ENCODE results near the gene PIGU.
"Not testable (repeated sequence)": the region's sequence is repeated elsewhere in the genome, so short reads cannot be mapped to it uniquely, and the experiment has no call there.

PIGU gene, protein sequence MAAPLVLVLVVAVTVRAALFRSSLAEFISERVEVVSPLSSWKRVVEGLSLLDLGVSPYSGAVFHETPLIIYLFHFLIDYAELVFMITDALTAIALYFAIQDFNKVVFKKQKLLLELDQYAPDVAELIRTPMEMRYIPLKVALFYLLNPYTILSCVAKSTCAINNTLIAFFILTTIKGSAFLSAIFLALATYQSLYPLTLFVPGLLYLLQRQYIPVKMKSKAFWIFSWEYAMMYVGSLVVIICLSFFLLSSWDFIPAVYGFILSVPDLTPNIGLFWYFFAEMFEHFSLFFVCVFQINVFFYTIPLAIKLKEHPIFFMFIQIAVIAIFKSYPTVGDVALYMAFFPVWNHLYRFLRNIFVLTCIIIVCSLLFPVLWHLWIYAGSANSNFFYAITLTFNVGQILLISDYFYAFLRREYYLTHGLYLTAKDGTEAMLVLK

DNA sequence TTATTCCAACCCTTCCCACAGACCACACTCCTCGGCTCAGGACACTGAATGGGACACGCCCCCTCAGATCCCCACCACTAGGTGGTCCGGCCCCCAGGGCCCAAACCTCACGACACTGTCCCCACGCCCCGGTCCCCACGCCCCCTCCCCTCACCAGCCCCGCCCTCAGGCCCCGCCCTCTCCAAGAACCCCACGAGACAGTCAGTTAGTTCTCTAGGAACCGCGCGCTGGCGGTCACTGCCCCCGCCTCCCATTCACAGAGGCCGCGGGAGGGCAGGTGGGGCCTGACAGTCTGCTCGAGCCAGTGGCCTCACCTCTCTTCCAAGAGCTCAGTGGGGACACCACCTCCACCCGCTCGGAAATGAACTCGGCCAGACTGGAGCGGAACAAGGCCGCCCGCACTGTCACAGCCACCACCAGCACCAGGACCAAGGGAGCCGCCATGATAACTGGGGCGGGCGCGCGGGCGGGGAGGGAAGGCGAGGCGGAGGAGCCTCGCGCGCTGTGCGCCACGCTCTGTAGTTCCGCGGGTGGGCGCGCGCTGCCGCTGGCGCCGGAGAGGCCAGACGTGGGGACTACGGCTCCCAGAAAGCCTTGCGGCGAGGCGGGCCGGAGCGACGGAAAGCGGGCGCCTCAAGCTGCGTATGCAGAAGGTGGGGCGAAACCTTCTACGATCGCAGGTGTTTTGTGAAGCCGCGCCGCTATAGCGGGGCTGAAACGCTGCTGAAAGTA lies at the start of gene PIGU:
PIGU (minus strand) TSS at position 451 of the 732 bp plus-strand sequence; CDS start at position 444, 7 bp downstream.
- DNase-seq (ENCODE audit: low spot score) = peak; percentile 98

DNA sequence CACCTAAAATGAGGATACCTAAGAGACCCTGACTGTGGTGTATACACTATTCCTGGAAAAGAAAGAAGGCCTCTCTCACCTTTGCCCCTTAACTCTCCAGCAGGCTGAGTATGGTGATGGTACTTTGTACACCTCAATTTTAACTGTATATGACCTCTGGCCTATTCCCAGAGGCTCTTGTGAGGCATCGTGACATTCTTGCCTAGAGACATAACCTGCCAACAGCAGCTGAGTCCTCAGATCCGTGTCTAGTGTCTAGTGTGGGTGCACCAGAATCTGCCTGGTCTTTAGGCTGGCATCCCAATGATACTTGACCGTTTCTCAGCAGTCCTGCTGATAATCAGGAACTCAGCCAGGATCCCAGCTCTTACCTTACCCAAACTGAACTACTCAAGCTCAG lies 47.3 kb upstream of the PIGU start:
- no peak for DNase-seq (ENCODE audit: low spot score)

- not testable (repeated sequence) for DNase-seq (ENCODE audit: low spot score)
These were observed 45.7 kb upstream of the PIGU start for GRCh38 chr20:34722560-34722959.

GRCh38 chr20:34720266-34720665 lies 43.4 kb upstream of the PIGU start:
- no peak for DNase-seq (ENCODE audit: low spot score)

- DNase-seq (ENCODE audit: low spot score) = not testable (repeated sequence)
These were observed 42.5 kb upstream of the PIGU start for GRCh38 chr20:34719242-34720017.

- no peak for DNase-seq (ENCODE audit: low spot score)
These were observed 40.6 kb upstream of the PIGU start for GRCh38 chr20:34717230-34718095.

DNA sequence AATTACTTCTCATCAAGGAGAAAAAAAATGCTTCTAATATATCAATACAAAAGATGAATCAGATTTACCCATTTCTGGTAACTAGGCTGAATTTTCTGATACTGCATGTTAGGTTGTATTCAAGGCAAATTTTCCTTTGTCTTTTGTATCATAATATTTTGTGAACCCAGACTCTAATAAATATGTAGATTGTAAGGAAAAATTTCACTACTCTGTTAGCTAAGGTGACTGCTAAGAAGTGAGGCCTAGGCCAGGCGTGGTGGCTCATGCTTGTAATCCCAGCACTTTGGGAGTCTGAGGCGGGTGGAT lies 40.0 kb upstream of the PIGU start:
- DNase-seq (ENCODE audit: low spot score) = no peak

DNA sequence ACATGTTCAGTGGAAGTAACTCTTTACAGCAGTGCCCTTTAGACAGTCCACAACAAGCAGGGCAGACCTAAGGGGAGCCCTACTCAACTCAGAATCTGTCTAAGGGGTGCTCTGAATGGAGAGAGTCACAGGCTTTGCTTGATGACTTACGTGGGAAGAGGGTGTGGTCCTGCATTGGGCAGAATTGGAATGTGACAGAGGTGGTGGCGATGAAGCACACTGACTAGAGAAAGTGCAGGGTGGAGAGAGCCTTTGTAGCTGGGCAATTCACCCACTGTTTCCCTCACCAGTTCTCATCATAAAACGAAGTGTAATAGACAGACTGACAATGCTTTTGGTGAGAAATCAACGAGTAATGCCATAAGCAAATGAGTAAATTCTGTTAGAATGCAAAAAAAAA lies 38.5 kb upstream of the PIGU start:
- DNase-seq (ENCODE audit: low spot score) = peak; percentile 36

GRCh38 chr20:34713944-34714515 lies 37.1 kb upstream of the PIGU start:
- not testable (repeated sequence) for DNase-seq (ENCODE audit: low spot score)

- peak; percentile 66 for DNase-seq (ENCODE audit: low spot score)
These were observed 36.5 kb upstream of the PIGU start for GRCh38 chr20:34713194-34713943.

DNA sequence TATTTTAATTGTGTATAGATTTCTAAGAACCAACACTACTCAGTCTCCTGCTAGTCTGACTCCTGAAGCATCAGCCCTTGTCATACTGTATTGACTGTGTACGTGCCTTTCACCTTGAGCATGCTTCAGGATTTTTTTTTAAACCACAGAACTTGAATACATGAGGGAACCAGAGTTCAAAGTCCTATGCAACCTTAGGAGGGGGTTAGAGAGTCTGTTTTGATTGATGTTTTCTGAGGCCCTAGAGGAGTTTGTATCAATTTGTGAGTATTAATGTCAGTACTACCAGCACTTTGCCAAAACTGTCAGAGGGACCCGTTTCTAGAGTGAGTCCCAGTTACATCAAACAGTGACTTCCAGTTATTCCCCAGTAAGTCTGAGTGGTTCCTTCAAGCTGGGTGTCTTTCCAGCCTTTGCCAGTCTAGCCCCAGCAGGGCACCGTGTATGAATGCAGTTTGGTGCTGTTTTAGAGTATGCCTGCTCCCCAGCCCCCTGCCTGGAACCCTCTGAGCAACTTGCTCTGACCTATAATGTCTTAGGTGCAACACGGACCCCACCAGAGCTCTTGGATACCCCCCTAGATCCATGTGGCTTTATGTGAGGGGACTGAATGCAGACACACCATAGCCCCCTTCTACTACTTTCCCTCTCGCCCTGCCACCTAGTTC lies 35.8 kb upstream of the PIGU start:
- DNase-seq (ENCODE audit: low spot score) = no peak

DNA sequence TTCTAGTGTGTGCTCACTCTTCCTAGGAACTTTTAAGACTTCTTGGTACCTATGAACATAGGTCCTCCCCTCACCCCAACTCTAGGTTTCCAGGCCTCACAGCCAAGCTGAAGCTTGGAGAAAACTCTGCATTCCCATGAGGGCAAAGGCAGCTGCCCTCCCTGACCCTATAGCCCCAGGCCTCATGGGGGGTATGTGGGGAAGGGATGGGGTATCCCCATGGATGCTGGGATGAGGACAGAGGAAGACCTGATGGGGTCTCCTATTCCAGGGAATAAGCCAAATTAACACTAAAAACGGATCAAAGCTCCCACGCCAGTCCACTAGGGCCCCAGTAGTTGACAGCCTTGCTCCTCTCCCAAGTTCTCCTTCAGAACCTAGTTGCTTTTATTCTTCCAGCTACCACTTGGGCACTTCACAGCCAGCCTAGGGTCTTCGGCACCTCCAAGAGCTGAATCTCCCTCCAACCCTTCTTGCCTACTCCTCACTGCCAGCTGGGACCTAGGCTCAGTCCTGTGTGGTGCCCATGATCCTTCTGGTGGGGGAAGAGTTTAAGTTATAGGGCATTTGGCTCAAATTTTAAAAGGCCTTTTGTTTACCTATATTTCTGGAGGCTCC lies 35.0 kb upstream of the PIGU start:
- no peak for DNase-seq (ENCODE audit: low spot score)

- DNase-seq (ENCODE audit: low spot score) = no peak
These were observed 34.1 kb upstream of the PIGU start for GRCh38 chr20:34710861-34711574.

GRCh38 chr20:34710568-34710839 lies 33.6 kb upstream of the PIGU start:
- DNase-seq (ENCODE audit: low spot score) = no peak

DNA sequence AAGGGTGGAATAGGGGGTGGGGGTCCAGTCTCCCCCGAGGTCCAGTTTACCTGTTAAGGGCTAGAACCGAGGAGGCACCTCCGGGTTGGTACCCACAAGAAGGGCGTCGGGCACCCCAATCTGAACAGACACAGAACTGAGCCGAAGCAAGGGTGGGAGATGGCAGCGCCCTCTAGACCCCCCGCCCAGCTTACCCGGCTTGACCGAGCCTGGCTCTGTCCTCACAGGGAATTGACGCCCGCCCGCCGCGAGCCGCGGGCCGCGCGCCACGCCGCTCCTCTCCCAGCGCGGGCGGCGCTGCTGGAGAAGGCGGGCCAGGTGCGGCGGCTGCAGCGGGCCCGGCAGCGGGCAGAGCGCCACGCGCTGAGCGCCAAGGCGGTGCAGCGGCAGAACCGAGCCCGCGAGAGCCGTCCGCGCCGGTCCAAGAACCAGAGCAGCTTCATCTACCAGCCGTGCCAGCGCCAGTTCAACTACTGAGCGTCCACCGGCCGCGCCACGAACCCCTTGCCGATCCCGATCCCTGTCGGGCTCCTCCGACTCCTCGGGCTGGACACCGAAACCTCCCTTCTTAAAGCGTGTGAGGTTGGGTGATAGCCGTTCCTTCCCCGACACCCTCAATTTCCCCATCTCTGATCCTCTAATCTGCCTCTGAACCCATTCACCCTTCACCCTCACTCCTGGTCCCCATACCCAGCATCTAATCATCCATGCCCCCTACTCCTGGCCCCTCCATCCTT lies 33.1 kb upstream of the PIGU start:
- DNase-seq (ENCODE audit: low spot score) = peak; percentile 86

GRCh38 chr20:34709044-34709830 lies 32.3 kb upstream of the PIGU start:
- DNase-seq (ENCODE audit: low spot score) = peak; percentile 88

GRCh38 chr20:34708621-34709043 lies 31.7 kb upstream of the PIGU start:
- peak; percentile 56 for DNase-seq (ENCODE audit: low spot score)
